HL-60 (cell line): ENCODE data around the gene CAMSAP2.

ENCODE experiments used
- POLR2AphosphoS5 ChIP-seq: IDR thresholded peaks from 2 replicates; pipeline ENCODE4 v1.6.1; 2012; ENCODE audit warnings: low read depth
- SPI1 ChIP-seq: IDR thresholded peaks from 2 replicates; pipeline ENCODE4 v1.6.1; 2012; ENCODE audit warnings: low read depth, mild to moderate bottlenecking, borderline replicate concordance
- TF ChIP-seq, protein P1 (sequence below): IDR thresholded peaks from one replicate; pipeline ENCODE4 v1.5.1; 2011; ENCODE audit warnings: low read length, control low read depth, inconsistent platforms; ENCODE audit not compliant: insufficient read depth

DNA sequence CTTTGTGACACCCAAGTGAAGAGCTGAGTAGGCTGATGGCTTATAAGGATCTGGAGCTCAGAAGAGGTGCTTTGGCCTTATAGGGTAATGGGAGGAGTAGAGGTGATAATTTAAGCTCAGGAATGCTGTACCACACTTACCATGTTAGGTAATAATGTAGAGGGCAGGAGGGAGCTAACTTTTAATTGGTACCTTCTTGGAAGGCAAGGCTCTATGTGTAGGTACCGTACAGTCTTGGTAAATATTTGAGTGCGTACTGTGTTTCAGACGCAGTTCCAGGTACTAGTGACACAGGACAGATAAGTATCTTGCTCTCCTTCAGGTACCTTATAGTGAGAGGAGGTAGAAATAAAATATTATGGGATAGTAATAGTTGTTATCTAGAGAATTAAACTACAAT is 16.8 kb downstream of the CAMSAP2 start:
- TF ChIP-seq, protein P1, sequence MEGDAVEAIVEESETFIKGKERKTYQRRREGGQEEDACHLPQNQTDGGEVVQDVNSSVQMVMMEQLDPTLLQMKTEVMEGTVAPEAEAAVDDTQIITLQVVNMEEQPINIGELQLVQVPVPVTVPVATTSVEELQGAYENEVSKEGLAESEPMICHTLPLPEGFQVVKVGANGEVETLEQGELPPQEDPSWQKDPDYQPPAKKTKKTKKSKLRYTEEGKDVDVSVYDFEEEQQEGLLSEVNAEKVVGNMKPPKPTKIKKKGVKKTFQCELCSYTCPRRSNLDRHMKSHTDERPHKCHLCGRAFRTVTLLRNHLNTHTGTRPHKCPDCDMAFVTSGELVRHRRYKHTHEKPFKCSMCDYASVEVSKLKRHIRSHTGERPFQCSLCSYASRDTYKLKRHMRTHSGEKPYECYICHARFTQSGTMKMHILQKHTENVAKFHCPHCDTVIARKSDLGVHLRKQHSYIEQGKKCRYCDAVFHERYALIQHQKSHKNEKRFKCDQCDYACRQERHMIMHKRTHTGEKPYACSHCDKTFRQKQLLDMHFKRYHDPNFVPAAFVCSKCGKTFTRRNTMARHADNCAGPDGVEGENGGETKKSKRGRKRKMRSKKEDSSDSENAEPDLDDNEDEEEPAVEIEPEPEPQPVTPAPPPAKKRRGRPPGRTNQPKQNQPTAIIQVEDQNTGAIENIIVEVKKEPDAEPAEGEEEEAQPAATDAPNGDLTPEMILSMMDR: no peak
- no peak for TF ChIP-seq POLR2AphosphoS5
- TF ChIP-seq SPI1: no peak
